Tibial nerve (tissue), 3 donors: ENCODE data around the gene DPF1.

Source experiments
- CTCF ChIP-seq, 5 experiments: fragments of 200-600 bp in 3 of 5; fragments of 450-650 bp in 2 of 5; sonication (generic) in 3 of 5; IDR thresholded peaks; one replicate each; pipeline ENCODE4 v1.5.1; 2016 to 2019; ENCODE audit warnings: antibody characterized with exemption in 5 of 5, mild to moderate bottlenecking in 3 of 5, moderate library complexity in 2 of 5
- POLR2A ChIP-seq, 2 donors: fragments of 450-650 bp; IDR thresholded peaks; one replicate each; pipeline ENCODE4 v1.6.1; 2017; ENCODE audit warnings: antibody characterized with exemption in 2 of 2, mild to moderate bottlenecking in 2 of 2, moderate library complexity in 2 of 2

- TF ChIP-seq CTCF (IDR thresholded peaks at IDR 0.05) (no peak), POLR2A (IDR thresholded peaks at IDR 0.05) (no peak)
Observed at GRCh38 chr19:38218204-38218603, 5.8 kb downstream of the DPF1 start.
